Smooth muscle cell of the coronary artery (primary cell): Measurements from ENCODE around the gene SYT6. TPM values are rescaled to one million over a fixed set of nuclear protein-coding genes. Genes with fewer than 3 reads are reported as not detected.

Source experiments
- total RNA-seq: library from RNA; depleted of rRNA; stranded (reverse); fragments of >200 nt; gene quantifications from 2 replicates; pipeline ENCODE4 v1.2.3, GENCODE V29; 2014; ENCODE audit warnings: low replicate concordance

Gene SYT6, protein sequence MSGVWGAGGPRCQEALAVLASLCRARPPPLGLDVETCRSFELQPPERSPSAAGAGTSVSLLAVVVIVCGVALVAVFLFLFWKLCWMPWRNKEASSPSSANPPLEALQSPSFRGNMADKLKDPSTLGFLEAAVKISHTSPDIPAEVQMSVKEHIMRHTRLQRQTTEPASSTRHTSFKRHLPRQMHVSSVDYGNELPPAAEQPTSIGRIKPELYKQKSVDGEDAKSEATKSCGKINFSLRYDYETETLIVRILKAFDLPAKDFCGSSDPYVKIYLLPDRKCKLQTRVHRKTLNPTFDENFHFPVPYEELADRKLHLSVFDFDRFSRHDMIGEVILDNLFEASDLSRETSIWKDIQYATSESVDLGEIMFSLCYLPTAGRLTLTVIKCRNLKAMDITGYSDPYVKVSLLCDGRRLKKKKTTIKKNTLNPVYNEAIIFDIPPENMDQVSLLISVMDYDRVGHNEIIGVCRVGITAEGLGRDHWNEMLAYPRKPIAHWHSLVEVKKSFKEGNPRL
- not detected in 2 replicates for total RNA-seq

GRCh38 chr1:114153261-114154145, at the start of gene SYT6:
Gene SYT6, minus strand, starts transcription at chr1:114153869. Its CDS starts 97 bp downstream, at chr1:114153772.

Other genes starting within 250 kb of the SYT6 start
- 12.9 and 22.3 TPM in 2 replicates for gene AP4B1, start 249.1 kb downstream of the SYT6 start, total RNA-seq
- gene DCLRE1B, start 248.5 kb downstream of the SYT6 start, total RNA-seq, result 0.82 and 1.4 TPM in 2 replicates
- gene HIPK1, start 224.5 kb downstream of the SYT6 start, total RNA-seq, result 17.4 and 17.7 TPM in 2 replicates
- gene OLFML3, start 174.4 kb downstream of the SYT6 start, total RNA-seq, result 22.5 and 80.3 TPM in 2 replicates